HL-60/S4 treated with retinoic acid at 250 ng/mL for 4 days and 3 days (cell line): ENCODE results near the gene LIN37.

ENCODE experiments used
- in situ Hi-C: fragments of 300-500 bp; cut with MboI; formaldehyde crosslinking; loops from 2 replicates; pipeline ENCODE4 v1.7.0; 2022; ENCODE audit warnings: low sequenced_read_pairs

LIN37 gene

GRCh38 chr19:35748106-35749020 lies at the start of gene LIN37:
LIN37 (plus strand) TSS chr19:35748576; CDS start chr19:35748725, 149 bp downstream.
- in situ Hi-C loops: no loop called here

GRCh38 chr19:35702223-35703012 lies 46.0 kb upstream of the LIN37 start:
- in situ Hi-C loops: no loop called here

- in situ Hi-C loops: no loop called here
Observed at GRCh38 chr19:35703343-35703742, 45.0 kb upstream of the LIN37 start.

- in situ Hi-C loops: no loop called here
Observed at GRCh38 chr19:35704218-35704617, 44.2 kb upstream of the LIN37 start, which contains the start of gene ZBTB32. ZBTB32 (plus strand) TSS chr19:35704558; CDS start chr19:35714627, 10,069 bp downstream.

- in situ Hi-C loops: no loop called here
Observed at GRCh38 chr19:35708391-35708790, 40.0 kb upstream of the LIN37 start.

GRCh38 chr19:35710784-35711723 lies 37.3 kb upstream of the LIN37 start:
- in situ Hi-C loops: no loop called here

- in situ Hi-C loops: no loop called here
Observed at GRCh38 chr19:35712567-35713505, 35.5 kb upstream of the LIN37 start.

- in situ Hi-C loops: no loop called here
Observed at GRCh38 chr19:35713506-35713850, 34.9 kb upstream of the LIN37 start.

GRCh38 chr19:35713904-35714495 lies 34.4 kb upstream of the LIN37 start:
- in situ Hi-C loops: no loop called here

GRCh38 chr19:35714601-35715354 lies 33.6 kb upstream of the LIN37 start:
- in situ Hi-C loops: no loop called here

- in situ Hi-C loops: no loop called here
Observed at GRCh38 chr19:35715355-35715809, 33.0 kb upstream of the LIN37 start.

GRCh38 chr19:35715981-35716800 lies 32.2 kb upstream of the LIN37 start:
- in situ Hi-C loops: no loop called here

- in situ Hi-C loops: no loop called here
Observed at GRCh38 chr19:35716801-35717664, 31.3 kb upstream of the LIN37 start.

- in situ Hi-C loops: no loop called here
Observed at GRCh38 chr19:35717665-35718344, 30.6 kb upstream of the LIN37 start, which contains the start of gene KMT2B. KMT2B (plus strand) TSS chr19:35718003; CDS start chr19:35718019, 16 bp downstream.

- in situ Hi-C loops: no loop called here
Observed at GRCh38 chr19:35718345-35719041, 29.9 kb upstream of the LIN37 start.
